Gastroesophageal sphincter (tissue), 4 donors: Measurements from ENCODE around the gene GPX4. TPM values are rescaled to one million over a fixed set of nuclear protein-coding genes. Genes with fewer than 3 reads are reported as not detected.
A peak's percentile ranks its signal among the peaks of the same experiment; 100 is the strongest.

Source experiments
- ATAC-seq: fragments of 150-250 bp; one replicate; pipeline ENCODE4 v1.9.1; 2016; ENCODE audit warnings: mild to moderate bottlenecking, moderate library complexity
- H3K27ac ChIP-seq, 4 donors: fragments of 200-600 bp; sonication (generic) in 3 of 4; 1 replicate in 3 of 4; 2 replicates in 1 of 4; pipeline ENCODE4 v1.5.1; 2016 to 2019
- H3K27me3 ChIP-seq: fragments of 200-600 bp; sonication (generic); one replicate; pipeline ENCODE4 v1.5.1; 2019
- H3K36me3 ChIP-seq, 2 donors: fragments of 200-600 bp; sonication (generic); one replicate each; pipeline ENCODE4 v1.5.1; 2019; ENCODE audit warnings: control low read depth in 1 of 2
- H3K4me1 ChIP-seq, 3 donors: fragments of 200-600 bp; sonication (generic); 1 replicate in 2 of 3; 2 replicates in 1 of 3; pipeline ENCODE4 v1.5.1; 2016 to 2019; ENCODE audit warnings: control low read depth in 2 of 3
- H3K4me3 ChIP-seq, 2 donors: fragments of 200-600 bp; sonication (generic); one replicate each; pipeline ENCODE4 v1.5.1; 2019; ENCODE audit warnings: mild to moderate bottlenecking in 1 of 2, moderate library complexity in 1 of 2
- H3K9me3 ChIP-seq, 3 donors: fragments of 200-600 bp; sonication (generic); one replicate each; pipeline ENCODE4 v1.5.1; 2017 to 2019; ENCODE audit warnings: control low read depth in 2 of 3
- CTCF ChIP-seq, 4 experiments: fragments of 200-600 bp in 2 of 4; fragments of 450-650 bp in 2 of 4; sonication (generic) in 1 of 4; IDR thresholded peaks; one replicate each; pipeline ENCODE4 v1.5.1; 2017 to 2019; ENCODE audit warnings: antibody characterized with exemption in 4 of 4, mild to moderate bottlenecking in 2 of 4, moderate library complexity in 2 of 4
- EP300 ChIP-seq: sonication (generic); formaldehyde crosslinking; IDR thresholded peaks from one replicate; pipeline ENCODE4 v1.6.1; 2017; ENCODE audit warnings: antibody characterized with exemption, mild to moderate bottlenecking
- POLR2A ChIP-seq, 2 donors: fragments of 450-650 bp; IDR thresholded peaks; one replicate each; pipeline ENCODE4 v1.6.1; 2017; ENCODE audit warnings: antibody characterized with exemption in 2 of 2, mild to moderate bottlenecking in 2 of 2, moderate library complexity in 1 of 2
- POLR2AphosphoS5 ChIP-seq: sonication (generic); formaldehyde crosslinking; IDR thresholded peaks from one replicate; pipeline ENCODE4 v1.6.1; 2017; ENCODE audit warnings: antibody characterized with exemption
- WGBS, 2 donors: methylation state at CpG; one replicate each; pipeline ENCODE4 v1.1.5; 2018; ENCODE audit warnings: low coverage in 1 of 2; 5-methylcytosine and 5-hydroxymethylcytosine counted together
- total RNA-seq, 4 donors: library from RNA; depleted of rRNA; stranded (reverse); fragments of >200 nt; gene quantifications; one replicate each; pipeline ENCODE4 v1.1.0, GENCODE V29; 2016

GPX4 gene
- total RNA-seq, 4 donors from 2014 or later = 311 to 452 (median 349) TPM

GRCh38 chr19:1089126-1089771 lies 14.5 kb upstream of the GPX4 start:
- TF ChIP-seq POLR2A (IDR thresholded peaks at IDR 0.05) (no peak), EP300 (no peak), POLR2AphosphoS5 (no peak), CTCF (IDR thresholded peaks at IDR 0.05) (no peak)
- H3K27ac ChIP-seq = peak overlapping the region in 2 of 4 donors; percentile 61 to 65
- peaks cover 0 to 83% of the 10 kb centered on the region in 2 donors for H3K36me3 ChIP-seq
- no peaks in the 10 kb centered on the region for H3K9me3 ChIP-seq
- peaks cover 0 to 51% (median 30%) of the 10 kb centered on the region in 3 donors for H3K4me1 ChIP-seq
- H3K4me3 ChIP-seq = no peak overlapping the region
- ATAC-seq = no peak
- no CpG with 5 or more reads among the region's 32 CpGs for WGBS, 2 donors
- peaks cover 3% of the 10 kb centered on the region for H3K27me3 ChIP-seq

GRCh38 chr19:1089891-1090290 lies 13.9 kb upstream of the GPX4 start:
- 78% methylated on average over 3 of the region's 22 CpGs; no CpG with 5 or more reads in 1 of the 2 donors for WGBS, 2 donors
- Histone ChIP-seq H3K9me3 (no peaks in the 10 kb centered on the region), H3K27me3 (no peaks in the 10 kb centered on the region), H3K4me1 (peaks cover 0 to 56% (median 31%) of the 10 kb centered on the region in 3 donors), H3K27ac (no peak overlapping the region), H3K4me3 (no peak overlapping the region), H3K36me3 (peaks cover 0 to 83% of the 10 kb centered on the region in 2 donors)
- no peak for ATAC-seq
- no peak for TF ChIP-seq POLR2A (IDR thresholded peaks at IDR 0.05)
- TF ChIP-seq POLR2AphosphoS5 = no peak
- TF ChIP-seq CTCF (IDR thresholded peaks at IDR 0.05) = no peak
- TF ChIP-seq EP300 = no peak

GRCh38 chr19:1090731-1091543 lies 12.9 kb upstream of the GPX4 start:
- peaks cover 0 to 62% (median 31%) of the 10 kb centered on the region in 3 donors for H3K4me1 ChIP-seq
- WGBS, 2 donors = no CpG with 5 or more reads among the region's 38 CpGs
- H3K27ac ChIP-seq = no peak overlapping the region
- H3K27me3 ChIP-seq = no peaks in the 10 kb centered on the region
- peaks cover 0 to 79% of the 10 kb centered on the region in 2 donors for H3K36me3 ChIP-seq
- H3K9me3 ChIP-seq = no peaks in the 10 kb centered on the region
- no peak for ATAC-seq
- TF ChIP-seq CTCF (IDR thresholded peaks at IDR 0.05) = no peak
- no peak for TF ChIP-seq POLR2A (IDR thresholded peaks at IDR 0.05)
- no peak for TF ChIP-seq POLR2AphosphoS5
- no peak for TF ChIP-seq EP300
- no peak overlapping the region for H3K4me3 ChIP-seq

DNA sequence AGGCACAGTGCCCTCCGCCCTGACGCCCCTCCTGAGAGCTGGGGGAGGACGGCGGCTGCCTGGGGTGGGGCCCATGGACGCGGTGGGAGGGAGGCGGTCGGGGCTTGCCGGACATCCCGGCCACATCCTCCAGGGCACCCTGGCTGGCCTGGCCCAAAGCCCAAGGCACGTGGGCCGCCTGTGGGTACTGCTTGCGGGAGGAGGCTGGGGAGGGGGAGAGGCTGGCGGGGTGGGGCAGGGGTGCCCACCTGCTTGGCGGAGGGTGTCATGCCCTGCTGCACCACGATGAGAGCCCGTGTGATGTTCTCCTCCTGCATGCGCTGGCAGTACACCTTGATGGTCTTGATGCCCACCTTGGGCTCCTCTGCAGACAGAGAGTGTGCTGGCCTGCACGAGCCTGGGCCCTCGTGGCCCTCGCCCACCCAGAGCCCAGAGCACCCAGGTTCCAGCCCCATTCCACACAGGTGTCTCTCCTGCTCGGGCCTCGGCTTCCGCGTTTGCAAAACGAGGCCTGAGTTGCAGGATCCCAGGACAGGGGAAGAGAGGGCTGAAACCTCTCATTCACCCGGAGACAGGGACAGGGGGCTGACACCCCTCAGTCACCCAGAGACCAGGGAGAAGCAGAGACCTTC lies 12.1 kb upstream of the GPX4 start:
- ATAC-seq = no peak
- 90% methylated on average over 2 of the region's 27 CpGs; no CpG with 5 or more reads in 1 of the 2 donors for WGBS, 2 donors
- H3K27me3 ChIP-seq = no peaks in the 10 kb centered on the region
- H3K4me3 ChIP-seq = no peak overlapping the region
- TF ChIP-seq POLR2AphosphoS5 (no peak), CTCF (IDR thresholded peaks at IDR 0.05) (no peak), POLR2A (IDR thresholded peaks at IDR 0.05) (no peak), EP300 (no peak)
- H3K9me3 ChIP-seq = no peaks in the 10 kb centered on the region
- no peak overlapping the region for H3K27ac ChIP-seq
- H3K36me3 ChIP-seq = peaks cover 0 to 72% of the 10 kb centered on the region in 2 donors
- peaks cover 0 to 63% (median 31%) of the 10 kb centered on the region in 3 donors for H3K4me1 ChIP-seq
